ENCODE data around the gene TBR1.

TBR1 gene

GRCh38 chr2:161427664-161428587 lies 11.8 kb downstream of the TBR1 start:
- no peak for DNase-seq (ENCODE audit: low spot score)

DNA sequence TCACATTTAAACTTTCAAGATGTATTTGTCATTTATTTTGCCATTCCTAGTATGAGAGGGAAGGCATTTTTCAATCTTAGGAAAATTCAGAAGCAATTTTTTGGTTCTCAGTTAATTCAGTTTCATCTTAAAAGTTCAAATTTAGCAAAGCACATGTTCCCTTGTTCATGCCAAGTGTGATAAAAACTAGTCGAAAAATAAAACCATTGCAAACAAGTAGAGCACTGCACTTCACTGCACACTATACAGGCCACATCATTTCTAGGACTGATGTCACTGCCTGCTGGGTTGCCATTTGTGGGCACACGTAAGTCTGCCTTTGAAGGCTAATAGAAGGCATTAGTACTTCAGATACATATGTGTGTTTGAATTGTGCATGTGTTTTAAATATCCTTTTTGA lies 14.3 kb downstream of the TBR1 start:
- DNase-seq (ENCODE audit: low spot score) = no peak

GRCh38 chr2:161432107-161432506 lies 16.0 kb downstream of the TBR1 start:
- DNase-seq (ENCODE audit: low spot score) = no peak

DNA sequence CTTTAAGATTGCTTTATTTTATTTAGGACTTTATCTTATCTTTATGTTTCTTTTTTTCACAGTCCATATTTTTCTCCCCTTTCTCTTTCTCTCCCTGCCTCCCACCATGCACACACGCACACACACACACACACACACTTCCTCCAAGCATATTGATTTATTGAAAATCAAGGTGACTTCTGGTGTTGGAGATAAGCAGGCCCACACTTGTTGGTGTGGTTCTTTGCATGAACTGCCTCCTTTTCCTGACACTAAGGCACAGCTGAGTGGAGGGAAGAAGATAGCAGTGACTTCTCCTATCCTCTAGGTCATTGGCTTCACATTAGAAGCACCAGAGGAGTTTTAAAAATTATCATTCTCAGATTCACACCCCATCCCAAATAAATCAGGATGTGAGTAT lies 18.0 kb downstream of the TBR1 start:
- no peak for DNase-seq (ENCODE audit: low spot score)

DNA sequence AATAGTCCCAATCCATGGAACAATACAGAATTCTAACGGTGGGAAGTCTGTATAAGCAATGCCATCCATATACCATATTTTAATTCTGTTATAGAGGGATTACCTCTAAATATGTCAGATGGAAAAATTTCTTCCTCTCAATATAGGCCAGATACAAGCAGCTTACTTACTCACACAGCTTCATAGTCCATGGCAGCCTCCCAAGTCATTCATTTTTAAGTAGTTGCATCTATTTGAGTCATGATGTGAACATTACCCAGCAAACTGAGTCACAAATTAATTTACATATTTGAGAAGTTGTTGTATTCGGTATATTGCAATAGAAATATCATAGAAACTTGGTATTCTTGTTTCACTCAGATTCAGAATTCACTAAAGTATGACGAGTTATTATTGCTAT lies 20.3 kb downstream of the TBR1 start:
- no peak for DNase-seq (ENCODE audit: low spot score)

- DNase-seq (ENCODE audit: low spot score) = no peak
These were observed 22.5 kb downstream of the TBR1 start for GRCh38 chr2:161438598-161438997.

GRCh38 chr2:161445097-161445496 lies 29.0 kb downstream of the TBR1 start:
- no peak for DNase-seq (ENCODE audit: low spot score)

GRCh38 chr2:161448431-161448830 lies 32.3 kb downstream of the TBR1 start:
- DNase-seq (ENCODE audit: low spot score) = no peak

DNA sequence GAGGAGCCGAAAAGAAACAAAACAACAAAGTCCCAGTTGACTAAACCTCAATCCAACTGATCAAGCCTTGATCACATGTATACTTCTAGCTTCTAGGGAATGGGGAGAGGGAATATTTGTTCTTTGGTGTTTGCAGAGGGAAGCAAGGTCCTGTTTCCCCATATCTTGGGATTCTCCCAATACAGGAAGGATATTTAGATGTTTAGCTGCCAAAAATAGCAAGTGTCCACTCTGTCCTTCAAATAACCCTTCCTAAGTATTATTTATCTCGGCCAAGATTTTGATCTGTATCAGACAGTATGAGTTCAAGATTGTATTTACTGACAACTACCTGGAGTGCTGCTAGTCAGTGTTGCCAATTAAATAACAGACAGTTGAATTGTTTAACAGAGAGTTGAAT lies 55.5 kb downstream of the TBR1 start:
- no peak for DNase-seq (ENCODE audit: low spot score)

- DNase-seq (ENCODE audit: low spot score) = no peak
These were observed 58.8 kb downstream of the TBR1 start for GRCh38 chr2:161474920-161475319.

Measured in Ammon's horn (tissue), 1 donor.